Testis (tissue), 2 donors: ENCODE measurements around the gene PIAS3.

Source experiments
- CTCF ChIP-seq, 3 experiments: fragments of 450-650 bp in 2 of 3; fragments of 200-600 bp in 1 of 3; sonication (generic) in 1 of 3; IDR thresholded peaks; one replicate each; pipeline ENCODE4 v1.5.1; 2016 to 2019; ENCODE audit warnings: antibody characterized with exemption in 3 of 3, mild to moderate bottlenecking in 2 of 3, moderate library complexity in 1 of 3
- POLR2A ChIP-seq: fragments of 450-650 bp; IDR thresholded peaks from one replicate; pipeline ENCODE4 v1.6.1; 2017; ENCODE audit warnings: antibody characterized with exemption, mild to moderate bottlenecking, moderate library complexity

DNA sequence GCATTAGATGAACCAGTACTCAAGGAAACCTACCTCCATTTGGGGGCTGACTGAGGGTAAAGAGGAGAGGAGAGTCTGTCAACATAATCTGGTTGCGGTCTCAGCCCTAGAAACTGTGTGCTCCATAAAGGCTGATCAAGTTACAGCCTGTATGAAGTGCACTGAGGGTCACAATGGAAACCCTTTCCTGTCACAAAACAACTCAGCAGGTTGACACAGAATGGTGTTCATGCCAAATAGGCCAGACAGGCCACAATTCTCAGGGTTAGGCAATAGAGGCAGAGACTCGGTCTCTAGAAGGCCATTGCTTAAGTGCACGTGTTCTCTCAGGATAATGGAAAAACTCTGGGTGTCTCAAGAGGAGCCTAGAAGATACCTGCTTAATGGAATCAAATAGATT lies 30.8 kb upstream of the PIAS3 start:
- TF ChIP-seq CTCF (IDR thresholded peaks at IDR 0.05) (no peak), POLR2A (no peak)
